ENCODE data around the gene COL4A1.
"Not testable (repeated sequence)": the region's sequence is repeated elsewhere in the genome, so short reads cannot be mapped to it uniquely, and the experiment has no call there.

COL4A1 gene

GRCh38 chr13:110128546-110128945, 178.4 kb downstream of the COL4A1 start:
- no peak for DNase-seq

- DNase-seq, result no peak
Measured at GRCh38 chr13:110127986-110128511, 178.9 kb downstream of the COL4A1 start.

- no peak for DNase-seq
Measured at GRCh38 chr13:110126391-110126961, 180.5 kb downstream of the COL4A1 start.

- DNase-seq, result no peak
Measured at GRCh38 chr13:110125613-110126272, 181.2 kb downstream of the COL4A1 start.

GRCh38 chr13:110125157-110125556, 181.8 kb downstream of the COL4A1 start:
- DNase-seq, result no peak

GRCh38 chr13:110124201-110124940, 182.6 kb downstream of the COL4A1 start:
- no peak for DNase-seq

- DNase-seq, result no peak
Measured at GRCh38 chr13:110123041-110123809, 183.7 kb downstream of the COL4A1 start.

- no peak for DNase-seq
Measured at GRCh38 chr13:110121422-110122083, 185.4 kb downstream of the COL4A1 start.

- no peak for DNase-seq
Measured at GRCh38 chr13:110119935-110120905, 186.7 kb downstream of the COL4A1 start.

- no peak for DNase-seq
Measured at GRCh38 chr13:110118106-110118505, 188.9 kb downstream of the COL4A1 start.

- DNase-seq, result peak; percentile 72
Measured at GRCh38 chr13:110116072-110116487, 190.9 kb downstream of the COL4A1 start.

- no peak for DNase-seq
Measured at GRCh38 chr13:110115591-110115990, 191.4 kb downstream of the COL4A1 start.

- no peak for DNase-seq
Measured at GRCh38 chr13:110114316-110114715, 192.6 kb downstream of the COL4A1 start.

- no peak for DNase-seq
Measured at GRCh38 chr13:110113284-110113764, 193.6 kb downstream of the COL4A1 start.

GRCh38 chr13:110112379-110112778, 194.6 kb downstream of the COL4A1 start:
- not testable (repeated sequence) for DNase-seq

- no peak for DNase-seq
Measured at GRCh38 chr13:110110783-110111182, 196.2 kb downstream of the COL4A1 start.

- no peak for DNase-seq
Measured at GRCh38 chr13:110109910-110110309, 197.0 kb downstream of the COL4A1 start.

GRCh38 chr13:110109140-110109783, 197.7 kb downstream of the COL4A1 start:
- no peak for DNase-seq

- DNase-seq, result no peak
Measured at GRCh38 chr13:110108348-110109139, 198.4 kb downstream of the COL4A1 start.

All from activated CD8-positive, alpha-beta memory T cell treated with anti-CD3 and anti-CD28 coated beads for 24 hours (primary cell).